Uterus (tissue), 4 donors: ENCODE measurements around the gene ARHGEF26. TPM values are rescaled to one million over a fixed set of nuclear protein-coding genes. Genes with fewer than 3 reads are reported as not detected.

Experiments
- DNase-seq, 2 donors: peaks; one replicate each; pipeline ENCODE4 v3.0.0-alpha.2; 2019 to 2020
- H3K27ac ChIP-seq, 2 donors: fragments of 200-600 bp; sonication (generic); 1 replicate in 1 of 2; 2 replicates in 1 of 2; pipeline ENCODE4 v1.5.1; 2016 to 2018
- H3K27me3 ChIP-seq, 2 donors: fragments of 200-600 bp; sonication (generic); one replicate each; pipeline ENCODE4 v1.5.1; 2018 to 2019; ENCODE audit warnings: control low read depth in 1 of 2
- H3K36me3 ChIP-seq, 2 donors: fragments of 200-600 bp; sonication (generic); one replicate each; pipeline ENCODE4 v1.5.1; 2019; ENCODE audit warnings: control low read depth in 1 of 2
- H3K4me1 ChIP-seq, 2 donors: fragments of 200-600 bp; sonication (generic); one replicate each; pipeline ENCODE4 v1.5.1; 2018 to 2019; ENCODE audit warnings: control low read depth in 1 of 2
- H3K4me3 ChIP-seq, 2 donors: fragments of 200-600 bp; sonication (generic); 1 replicate in 1 of 2; 2 replicates in 1 of 2; pipeline ENCODE4 v1.5.1; 2018 to 2019; ENCODE audit warnings: mild to moderate bottlenecking in 1 of 2
- H3K9me3 ChIP-seq, 2 donors: fragments of 200-600 bp; sonication (generic); one replicate each; pipeline ENCODE4 v1.5.1; 2019; ENCODE audit warnings: control low read depth in 1 of 2
- POLR2A ChIP-seq, 2 donors: fragments of 450-650 bp; IDR thresholded peaks; one replicate each; pipeline ENCODE4 v1.6.1; 2016; ENCODE audit warnings: antibody characterized with exemption in 2 of 2, mild to moderate bottlenecking in 1 of 2, moderate library complexity in 1 of 2
- intact Hi-C: fragments of 100-400 bp; cut with DNase I; formaldehyde crosslinking; loops from one replicate; pipeline ENCODE4 v1.15.1; 2023; ENCODE audit warnings: low total_unique reads
- total RNA-seq, 4 donors: library from RNA; depleted of rRNA in 3 of 4; stranded (reverse); fragments of >200 nt in 3 of 4; gene quantifications; one replicate each; pipeline versions ENCODE4 v1.1.0 to v1.2.4, GENCODE V29; 2014 to 2023
- TF ChIP-seq, protein P1 (sequence below), 4 experiments: fragments of 200-600 bp in 2 of 4; fragments of 450-650 bp in 2 of 4; sonication (generic) in 2 of 4; IDR thresholded peaks; one replicate each; pipeline ENCODE4 v1.5.1; 2016 to 2019; ENCODE audit warnings: antibody characterized with exemption in 4 of 4, mild to moderate bottlenecking in 2 of 4, moderate library complexity in 1 of 4
- donor health status: DM: yes; HTN: yes; CAD: no.

The ARHGEF26 gene
- total RNA-seq, 4 donors from 2014 or later = 13.5 to 43.5 (median 16.6) TPM

DNA sequence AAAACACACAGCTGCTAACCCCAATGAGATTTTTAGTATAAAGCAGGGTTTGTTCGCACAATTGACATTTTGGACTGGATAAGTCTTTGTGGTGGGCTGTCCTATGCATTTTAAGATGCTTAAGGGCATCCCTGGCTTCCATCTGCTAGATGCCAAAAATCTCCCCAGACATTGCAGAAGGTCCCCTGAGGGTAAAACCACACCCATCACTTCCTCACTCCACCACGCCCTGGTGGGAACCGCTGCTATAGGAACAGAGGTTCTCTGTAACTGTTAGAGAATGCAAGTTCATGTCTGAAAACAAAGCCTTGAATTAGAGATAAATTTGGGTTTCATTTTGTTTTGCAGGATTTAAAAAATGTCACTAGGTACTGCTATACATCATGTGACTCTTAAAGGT lies 67.7 kb downstream of the ARHGEF26 start:
- intact Hi-C loops = no loop called here

DNA sequence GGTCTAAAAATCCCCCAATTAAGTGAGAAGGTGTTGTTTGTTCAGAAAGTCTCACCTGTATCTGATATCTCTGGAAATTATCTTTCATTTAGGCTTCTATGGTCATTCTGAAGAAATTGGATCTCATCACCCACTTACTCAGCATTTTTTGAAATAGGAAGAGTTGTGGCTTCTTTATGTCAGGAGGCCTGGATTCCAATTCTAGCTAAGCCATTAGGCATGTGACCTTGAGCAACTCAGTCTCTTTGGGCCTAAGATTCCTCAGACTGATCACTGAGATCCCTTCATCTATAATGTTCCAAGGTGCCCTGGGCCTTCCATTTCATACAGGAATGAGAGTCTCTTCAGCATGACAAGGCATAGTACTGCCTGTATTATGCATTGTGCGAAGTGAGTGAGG lies 70.3 kb downstream of the ARHGEF26 start:
- Histone ChIP-seq H3K27me3 (no peaks in the 10 kb centered on the region), H3K9me3 (no peaks in the 10 kb centered on the region), H3K4me1 (no peaks in the 10 kb centered on the region), H3K4me3 (no peak overlapping the region), H3K36me3 (no peaks in the 10 kb centered on the region), H3K27ac (no peak overlapping the region)
- intact Hi-C loops = no loop called here
- TF ChIP-seq, protein P1, sequence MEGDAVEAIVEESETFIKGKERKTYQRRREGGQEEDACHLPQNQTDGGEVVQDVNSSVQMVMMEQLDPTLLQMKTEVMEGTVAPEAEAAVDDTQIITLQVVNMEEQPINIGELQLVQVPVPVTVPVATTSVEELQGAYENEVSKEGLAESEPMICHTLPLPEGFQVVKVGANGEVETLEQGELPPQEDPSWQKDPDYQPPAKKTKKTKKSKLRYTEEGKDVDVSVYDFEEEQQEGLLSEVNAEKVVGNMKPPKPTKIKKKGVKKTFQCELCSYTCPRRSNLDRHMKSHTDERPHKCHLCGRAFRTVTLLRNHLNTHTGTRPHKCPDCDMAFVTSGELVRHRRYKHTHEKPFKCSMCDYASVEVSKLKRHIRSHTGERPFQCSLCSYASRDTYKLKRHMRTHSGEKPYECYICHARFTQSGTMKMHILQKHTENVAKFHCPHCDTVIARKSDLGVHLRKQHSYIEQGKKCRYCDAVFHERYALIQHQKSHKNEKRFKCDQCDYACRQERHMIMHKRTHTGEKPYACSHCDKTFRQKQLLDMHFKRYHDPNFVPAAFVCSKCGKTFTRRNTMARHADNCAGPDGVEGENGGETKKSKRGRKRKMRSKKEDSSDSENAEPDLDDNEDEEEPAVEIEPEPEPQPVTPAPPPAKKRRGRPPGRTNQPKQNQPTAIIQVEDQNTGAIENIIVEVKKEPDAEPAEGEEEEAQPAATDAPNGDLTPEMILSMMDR (IDR thresholded peaks at IDR 0.05) = no peak
- no peak for TF ChIP-seq POLR2A (IDR thresholded peaks at IDR 0.05)
- DNase-seq = no peak

More for the DNA sequence above, 67.7 kb downstream of the ARHGEF26 start:
- Histone ChIP-seq H3K27ac (no peak overlapping the region), H3K27me3 (no peaks in the 10 kb centered on the region), H3K36me3 (no peaks in the 10 kb centered on the region), H3K9me3 (no peaks in the 10 kb centered on the region), H3K4me3 (no peak overlapping the region), H3K4me1 (no peaks in the 10 kb centered on the region)
- DNase-seq = no peak
- no peak for TF ChIP-seq POLR2A (IDR thresholded peaks at IDR 0.05)
- TF ChIP-seq, protein P1 (IDR thresholded peaks at IDR 0.05) = no peak

DNA sequence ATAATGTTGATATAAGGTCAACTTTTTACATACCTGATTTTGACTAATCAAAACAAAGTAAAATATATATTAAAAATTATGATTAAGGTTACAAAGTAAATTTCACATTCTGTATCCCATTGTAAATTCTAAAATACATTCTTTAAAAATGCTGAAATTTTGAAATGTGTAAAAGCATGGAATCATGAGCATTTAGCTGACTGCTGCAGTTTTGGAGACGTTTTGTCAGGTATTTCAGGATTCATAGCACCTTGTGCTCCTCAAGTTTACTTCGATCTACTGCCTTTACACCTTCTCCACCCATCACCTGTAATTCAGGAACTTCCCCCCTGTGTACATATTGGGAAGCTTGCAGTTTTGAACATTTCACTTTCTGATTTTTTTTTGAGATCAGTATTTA lies 71.0 kb downstream of the ARHGEF26 start:
- H3K36me3 ChIP-seq = no peaks in the 10 kb centered on the region
- TF ChIP-seq POLR2A (IDR thresholded peaks at IDR 0.05) = no peak
- TF ChIP-seq, protein P1 (IDR thresholded peaks at IDR 0.05) = no peak

DNA sequence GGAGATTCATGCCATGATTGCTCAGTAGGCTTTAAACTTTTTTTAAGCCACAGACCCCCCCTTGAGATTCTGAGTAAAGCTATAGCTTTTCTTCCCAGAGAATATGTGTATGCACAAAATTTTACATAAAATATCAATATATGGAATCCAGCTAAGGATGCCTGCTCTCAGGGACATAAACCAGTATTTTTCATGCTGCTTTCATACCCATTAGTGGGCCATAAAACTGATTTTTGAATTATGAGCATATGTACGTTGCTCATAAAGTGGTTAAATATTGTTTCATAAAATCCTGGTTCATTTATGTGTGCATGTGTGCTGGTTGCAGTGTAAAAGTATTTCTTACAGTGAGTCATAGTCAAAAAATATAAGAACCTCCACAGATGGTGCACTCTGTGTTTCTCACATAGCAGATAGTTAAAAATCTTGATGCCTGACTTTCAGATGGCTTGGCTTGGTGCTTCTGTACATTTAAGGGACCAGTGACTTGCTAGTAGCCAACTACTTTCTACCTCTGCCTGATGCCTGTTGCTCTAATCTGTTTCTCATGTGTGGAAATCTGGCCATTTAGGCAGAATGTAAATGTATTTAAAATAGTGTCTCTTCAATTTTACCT lies 71.9 kb downstream of the ARHGEF26 start:
- Histone ChIP-seq H3K4me3 (no peak overlapping the region), H3K4me1 (no peaks in the 10 kb centered on the region), H3K27ac (no peak overlapping the region), H3K27me3 (no peaks in the 10 kb centered on the region), H3K9me3 (no peaks in the 10 kb centered on the region), H3K36me3 (no peaks in the 10 kb centered on the region)
- intact Hi-C loops = no loop called here
- TF ChIP-seq, protein P1 (IDR thresholded peaks at IDR 0.05) = no peak
- no peak for TF ChIP-seq POLR2A (IDR thresholded peaks at IDR 0.05)
- DNase-seq = no peak

More for the DNA sequence above, 71.0 kb downstream of the ARHGEF26 start:
- Histone ChIP-seq H3K4me3 (no peak overlapping the region), H3K4me1 (no peaks in the 10 kb centered on the region), H3K27ac (no peak overlapping the region), H3K27me3 (no peaks in the 10 kb centered on the region), H3K9me3 (no peaks in the 10 kb centered on the region)
- intact Hi-C loops = no loop called here
- no peak for DNase-seq

DNA sequence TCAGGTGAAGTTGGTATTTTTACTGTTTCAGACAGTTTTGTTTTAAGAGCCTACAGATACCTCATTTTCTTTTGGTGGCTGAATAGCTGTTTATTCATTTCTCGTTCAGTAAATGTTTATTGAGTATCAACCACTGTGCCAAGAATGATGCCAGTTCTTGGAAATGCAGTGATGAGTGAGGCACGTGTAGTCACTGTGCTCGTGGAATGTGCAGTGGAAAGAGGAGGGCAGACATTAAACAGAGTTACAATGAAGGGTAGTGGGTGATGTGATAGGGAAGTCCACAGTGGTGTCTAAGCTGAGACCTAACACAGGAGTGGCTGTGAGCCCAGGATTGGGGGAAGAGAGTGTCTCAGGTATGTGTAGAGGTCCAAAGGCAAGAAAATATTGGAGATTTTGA lies 73.7 kb downstream of the ARHGEF26 start:
- Histone ChIP-seq H3K27ac (no peak overlapping the region), H3K36me3 (no peaks in the 10 kb centered on the region), H3K4me3 (no peak overlapping the region), H3K4me1 (no peaks in the 10 kb centered on the region), H3K27me3 (no peaks in the 10 kb centered on the region), H3K9me3 (no peaks in the 10 kb centered on the region)
- no peak for TF ChIP-seq POLR2A (IDR thresholded peaks at IDR 0.05)
- TF ChIP-seq, protein P1 (IDR thresholded peaks at IDR 0.05) = no peak
- no peak for DNase-seq
- intact Hi-C loops = no loop called here
